ENCODE measurements around the gene NLRC5.
"Not testable (repeated sequence)": the region's sequence is repeated elsewhere in the genome, so short reads cannot be mapped to it uniquely, and the experiment has no call there.

NLRC5 gene

DNA sequence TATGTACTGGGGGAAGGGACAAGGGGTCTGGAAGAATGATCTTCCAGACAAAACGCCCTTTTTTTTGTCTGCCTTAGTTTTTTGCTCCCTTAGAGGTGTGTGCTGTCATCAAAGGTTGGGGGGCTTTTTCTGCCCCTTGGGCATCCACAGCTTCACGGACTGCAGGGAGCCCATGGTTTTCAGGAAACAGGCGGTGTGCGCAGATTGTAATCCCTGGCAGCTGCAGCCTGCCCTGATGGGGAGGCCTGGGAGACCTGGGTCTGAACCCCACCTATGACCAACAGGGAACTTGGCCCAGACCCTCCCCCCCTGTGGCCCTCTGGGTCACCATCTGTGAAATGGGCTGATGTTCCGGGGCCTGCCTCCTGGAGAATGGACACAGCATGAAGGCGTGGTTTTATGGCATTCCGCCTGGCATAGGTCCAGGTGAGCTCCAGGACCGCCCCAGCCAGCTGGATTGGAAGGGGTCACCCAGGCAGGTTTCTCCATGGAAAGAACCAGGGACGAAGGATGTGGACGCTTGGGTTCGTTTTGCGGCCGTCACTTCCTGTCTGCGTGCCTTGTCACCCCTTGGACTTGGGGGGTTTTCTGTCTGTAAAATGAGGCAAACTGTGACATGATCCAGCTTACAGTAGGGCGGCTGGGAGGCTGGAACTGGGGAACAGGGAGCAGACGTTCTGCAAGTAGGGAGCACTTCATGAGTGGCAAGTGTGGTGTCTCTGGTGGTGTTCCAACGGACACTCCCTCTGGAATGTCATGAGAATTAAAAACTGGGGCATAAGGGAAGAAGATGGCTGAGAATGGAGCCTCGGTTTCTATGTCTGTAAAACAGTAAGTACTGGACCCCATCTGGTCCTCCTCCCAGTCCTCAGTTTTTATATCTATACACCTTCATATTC, 104.6 kb downstream of the NLRC5 start:
- Histone ChIP-seq H3K4me1 (ENCODE audit: control insufficient read depth, insufficient read depth, low read length) (peaks cover 23% of the 10 kb centered on the region), H3K36me3 (ENCODE audit: control insufficient read depth in 2 of 2, insufficient read depth in 2 of 2, low read length in 2 of 2) (no peaks in the 10 kb centered on the region), H3K4me3 (ENCODE audit: low read length in 2 of 2) (peak overlapping the region; percentile 59 to 77), H3K9me3 (ENCODE audit: control insufficient read depth in 2 of 2, low read length in 2 of 2) (no peaks in the 10 kb centered on the region), H3K27ac (ENCODE audit: low read length) (no peak overlapping the region), H3K27me3 (ENCODE audit: control insufficient read depth in 1 of 2, insufficient read depth in 2 of 2, low read length in 2 of 2) (no peaks in the 10 kb centered on the region), H3K9ac (ENCODE audit: low read length in 2 of 2) (peak overlapping the region; percentile 1 to 58)

DNA sequence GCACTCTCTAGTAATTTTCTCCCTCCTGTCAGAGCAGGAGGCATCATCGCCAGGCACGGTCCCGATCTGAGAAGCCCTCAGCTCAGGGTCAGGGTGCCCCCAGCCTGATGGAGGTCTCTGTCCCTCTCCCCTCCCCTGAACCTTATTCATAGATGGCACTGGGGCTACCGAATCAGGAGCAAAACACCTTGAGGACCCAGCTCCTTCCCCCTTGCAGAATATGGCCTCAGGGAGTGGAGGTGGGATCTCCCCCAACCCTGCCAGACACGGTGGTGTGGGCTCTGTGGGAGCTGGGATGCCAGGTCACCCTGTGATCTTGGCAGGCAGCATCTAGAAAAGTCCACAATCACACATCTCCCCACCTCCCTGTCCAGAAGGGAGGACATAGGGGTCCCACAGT, 105.6 kb downstream of the NLRC5 start:
- H3K4me3 ChIP-seq (ENCODE audit: low read length in 2 of 2), result no peak overlapping the region
- no peak overlapping the region for H3K9ac ChIP-seq (ENCODE audit: low read length in 2 of 2)
- H3K27me3 ChIP-seq (ENCODE audit: control insufficient read depth in 1 of 2, insufficient read depth in 2 of 2, low read length in 2 of 2), result no peaks in the 10 kb centered on the region
- no peaks in the 10 kb centered on the region for H3K9me3 ChIP-seq (ENCODE audit: control insufficient read depth in 2 of 2, low read length in 2 of 2)
- H3K27ac ChIP-seq (ENCODE audit: low read length), result no peak overlapping the region
- peaks cover 23% of the 10 kb centered on the region for H3K4me1 ChIP-seq (ENCODE audit: control insufficient read depth, insufficient read depth, low read length)
- H3K36me3 ChIP-seq (ENCODE audit: control insufficient read depth in 2 of 2, insufficient read depth in 2 of 2, low read length in 2 of 2), result no peaks in the 10 kb centered on the region

GRCh38 chr16:57096192-57096591, 106.8 kb downstream of the NLRC5 start:
- no peak overlapping the region for H3K27ac ChIP-seq (ENCODE audit: low read length)
- H3K4me1 ChIP-seq (ENCODE audit: control insufficient read depth, insufficient read depth, low read length), result peaks cover 22% of the 10 kb centered on the region
- no peaks in the 10 kb centered on the region for H3K27me3 ChIP-seq (ENCODE audit: control insufficient read depth in 1 of 2, insufficient read depth in 2 of 2, low read length in 2 of 2)
- no peak overlapping the region for H3K4me3 ChIP-seq (ENCODE audit: low read length in 2 of 2)
- peaks cover 0 to 3% of the 10 kb centered on the region in 2 donors for H3K36me3 ChIP-seq (ENCODE audit: control insufficient read depth in 2 of 2, insufficient read depth in 2 of 2, low read length in 2 of 2)
- no peaks in the 10 kb centered on the region for H3K9me3 ChIP-seq (ENCODE audit: control insufficient read depth in 2 of 2, low read length in 2 of 2)
- no peak overlapping the region for H3K9ac ChIP-seq (ENCODE audit: low read length in 2 of 2)

GRCh38 chr16:57096793-57097192, 107.4 kb downstream of the NLRC5 start:
- peaks cover 0 to 3% of the 10 kb centered on the region in 2 donors for H3K36me3 ChIP-seq (ENCODE audit: control insufficient read depth in 2 of 2, insufficient read depth in 2 of 2, low read length in 2 of 2)

GRCh38 chr16:57098188-57098841, 109.0 kb downstream of the NLRC5 start:
- no peak overlapping the region for H3K27ac ChIP-seq (ENCODE audit: low read length)
- no peaks in the 10 kb centered on the region for H3K9me3 ChIP-seq (ENCODE audit: control insufficient read depth in 2 of 2, low read length in 2 of 2)
- peaks cover 0 to 3% of the 10 kb centered on the region in 2 donors for H3K36me3 ChIP-seq (ENCODE audit: control insufficient read depth in 2 of 2, insufficient read depth in 2 of 2, low read length in 2 of 2)
- H3K9ac ChIP-seq (ENCODE audit: low read length in 2 of 2), result no peak overlapping the region
- no peaks in the 10 kb centered on the region for H3K27me3 ChIP-seq (ENCODE audit: control insufficient read depth in 1 of 2, insufficient read depth in 2 of 2, low read length in 2 of 2)
- H3K4me1 ChIP-seq (ENCODE audit: control insufficient read depth, insufficient read depth, low read length), result peaks cover 9% of the 10 kb centered on the region
- H3K4me3 ChIP-seq (ENCODE audit: low read length in 2 of 2), result no peak overlapping the region

More at GRCh38 chr16:57096793-57097192, 107.4 kb downstream of the NLRC5 start:
- Histone ChIP-seq H3K27me3 (ENCODE audit: control insufficient read depth in 1 of 2, insufficient read depth in 2 of 2, low read length in 2 of 2) (no peaks in the 10 kb centered on the region), H3K27ac (ENCODE audit: low read length) (no peak overlapping the region), H3K4me3 (ENCODE audit: low read length in 2 of 2) (no peak overlapping the region), H3K9ac (ENCODE audit: low read length in 2 of 2) (no peak overlapping the region), H3K4me1 (ENCODE audit: control insufficient read depth, insufficient read depth, low read length) (peaks cover 16% of the 10 kb centered on the region), H3K9me3 (ENCODE audit: control insufficient read depth in 2 of 2, low read length in 2 of 2) (no peaks in the 10 kb centered on the region)

DNA sequence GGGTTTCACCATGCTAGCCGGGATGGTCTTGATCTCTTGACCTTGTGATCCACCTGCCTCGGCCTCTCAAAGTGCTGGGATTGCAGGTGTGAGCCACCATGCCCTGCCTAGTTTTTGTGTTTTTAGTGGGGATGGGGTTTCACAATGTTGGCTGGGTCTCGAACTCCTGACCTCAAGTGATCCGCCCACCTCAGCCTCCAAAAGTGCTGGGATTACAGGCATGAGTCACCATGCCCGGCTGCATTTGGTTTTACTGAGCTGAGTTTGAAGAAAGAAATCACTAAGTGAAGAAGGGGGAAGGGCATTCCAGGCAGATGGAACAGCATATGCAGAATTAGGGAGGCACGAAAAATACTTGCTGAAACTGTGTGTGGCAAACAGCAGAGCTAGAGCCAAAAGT, 110.6 kb downstream of the NLRC5 start:
- not testable (repeated sequence) for H3K27me3 ChIP-seq (ENCODE audit: control insufficient read depth in 1 of 2, insufficient read depth in 2 of 2, low read length in 2 of 2); H3K4me3 ChIP-seq (ENCODE audit: low read length in 2 of 2); H3K4me1 ChIP-seq (ENCODE audit: control insufficient read depth, insufficient read depth, low read length); H3K36me3 ChIP-seq (ENCODE audit: control insufficient read depth in 2 of 2, insufficient read depth in 2 of 2, low read length in 2 of 2); H3K9me3 ChIP-seq (ENCODE audit: control insufficient read depth in 2 of 2, low read length in 2 of 2); H3K9ac ChIP-seq (ENCODE audit: low read length in 2 of 2); H3K27ac ChIP-seq (ENCODE audit: low read length)

GRCh38 chr16:57100445-57100844, 111.1 kb downstream of the NLRC5 start:
- Histone ChIP-seq H3K9ac (ENCODE audit: low read length in 2 of 2) (no peak overlapping the region), H3K9me3 (ENCODE audit: control insufficient read depth in 2 of 2, low read length in 2 of 2) (no peaks in the 10 kb centered on the region), H3K27me3 (ENCODE audit: control insufficient read depth in 1 of 2, insufficient read depth in 2 of 2, low read length in 2 of 2) (no peaks in the 10 kb centered on the region), H3K27ac (ENCODE audit: low read length) (no peak overlapping the region), H3K36me3 (ENCODE audit: control insufficient read depth in 2 of 2, insufficient read depth in 2 of 2, low read length in 2 of 2) (peaks cover 0 to 3% of the 10 kb centered on the region in 2 donors), H3K4me1 (ENCODE audit: control insufficient read depth, insufficient read depth, low read length) (no peaks in the 10 kb centered on the region), H3K4me3 (ENCODE audit: low read length in 2 of 2) (no peak overlapping the region)

- no peak overlapping the region for H3K9ac ChIP-seq (ENCODE audit: low read length in 2 of 2)
Measured at GRCh38 chr16:57102888-57103851, 113.8 kb downstream of the NLRC5 start.

DNA sequence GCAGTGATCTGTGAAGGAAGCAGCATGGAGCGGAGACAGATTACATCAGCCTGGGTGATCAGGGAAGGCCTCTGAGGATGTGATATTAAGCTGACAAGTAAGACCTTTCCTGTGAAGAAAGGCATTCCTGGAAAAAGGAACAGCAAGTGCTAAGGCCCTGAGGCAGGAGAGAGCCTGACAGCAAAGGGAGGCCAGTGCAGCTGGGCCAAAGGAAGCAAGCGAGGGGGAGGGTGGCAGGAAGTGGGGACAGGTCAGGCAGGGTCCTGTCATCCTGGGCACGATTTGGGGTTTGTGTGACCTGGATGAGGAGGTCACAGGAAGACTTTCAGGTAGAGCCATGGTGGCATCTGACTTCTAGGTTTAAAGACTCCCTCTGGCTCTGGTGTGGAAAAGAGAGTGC, 115.3 kb downstream of the NLRC5 start:
- Histone ChIP-seq H3K36me3 (ENCODE audit: control insufficient read depth in 2 of 2, insufficient read depth in 2 of 2, low read length in 2 of 2) (peaks cover 0 to 3% of the 10 kb centered on the region in 2 donors), H3K9me3 (ENCODE audit: control insufficient read depth in 2 of 2, low read length in 2 of 2) (no peaks in the 10 kb centered on the region), H3K27me3 (ENCODE audit: control insufficient read depth in 1 of 2, insufficient read depth in 2 of 2, low read length in 2 of 2) (no peaks in the 10 kb centered on the region), H3K27ac (ENCODE audit: low read length) (no peak overlapping the region), H3K9ac (ENCODE audit: low read length in 2 of 2) (no peak overlapping the region), H3K4me3 (ENCODE audit: low read length in 2 of 2) (no peak overlapping the region), H3K4me1 (ENCODE audit: control insufficient read depth, insufficient read depth, low read length) (no peaks in the 10 kb centered on the region)

More at GRCh38 chr16:57102888-57103851, 113.8 kb downstream of the NLRC5 start:
- Histone ChIP-seq H3K27me3 (ENCODE audit: control insufficient read depth in 1 of 2, insufficient read depth in 2 of 2, low read length in 2 of 2) (no peaks in the 10 kb centered on the region), H3K9me3 (ENCODE audit: control insufficient read depth in 2 of 2, low read length in 2 of 2) (no peaks in the 10 kb centered on the region), H3K4me3 (ENCODE audit: low read length in 2 of 2) (no peak overlapping the region), H3K36me3 (ENCODE audit: control insufficient read depth in 2 of 2, insufficient read depth in 2 of 2, low read length in 2 of 2) (peaks cover 0 to 3% of the 10 kb centered on the region in 2 donors), H3K4me1 (ENCODE audit: control insufficient read depth, insufficient read depth, low read length) (no peaks in the 10 kb centered on the region), H3K27ac (ENCODE audit: low read length) (no peak overlapping the region)

- no peaks in the 10 kb centered on the region for H3K27me3 ChIP-seq (ENCODE audit: control insufficient read depth in 1 of 2, insufficient read depth in 2 of 2, low read length in 2 of 2)
- peaks cover 0 to 3% of the 10 kb centered on the region in 2 donors for H3K36me3 ChIP-seq (ENCODE audit: control insufficient read depth in 2 of 2, insufficient read depth in 2 of 2, low read length in 2 of 2)
- no peaks in the 10 kb centered on the region for H3K4me1 ChIP-seq (ENCODE audit: control insufficient read depth, insufficient read depth, low read length)
- H3K4me3 ChIP-seq (ENCODE audit: low read length in 2 of 2), result no peak overlapping the region
- no peak overlapping the region for H3K9ac ChIP-seq (ENCODE audit: low read length in 2 of 2)
- H3K9me3 ChIP-seq (ENCODE audit: control insufficient read depth in 2 of 2, low read length in 2 of 2), result no peaks in the 10 kb centered on the region
- no peak overlapping the region for H3K27ac ChIP-seq (ENCODE audit: low read length)
Measured at GRCh38 chr16:57105184-57105583, 115.8 kb downstream of the NLRC5 start.

Measured in stomach smooth muscle (tissue), 2 donors.